Right ventricle myocardium inferior (tissue), 1 donor: Measurements from ENCODE around the gene AQP12B. TPM values are rescaled to one million over a fixed set of nuclear protein-coding genes. Genes with fewer than 3 reads are reported as not detected.
A peak's percentile ranks its signal among the peaks of the same experiment; 100 is the strongest.

Experiments
- ATAC-seq: fragments of 200-7000 bp; cut with Tn5 transposase; one replicate; pipeline ENCODE4 v1.9.1; 2020; ENCODE audit warnings: mild to moderate bottlenecking, moderate library complexity
- DNase-seq: peaks from one replicate; pipeline ENCODE4 v3.0.0; 2021; ENCODE audit errors: missing footprints
- intact Hi-C: fragments of 100-400 bp; cut with DNase I; formaldehyde crosslinking; loops from one replicate; pipeline ENCODE4 v1.11.0; 2022
- total RNA-seq: library from RNA; stranded (reverse); fragmentation: NEBNext Ultra II Directional; extraction: Animal tissue kit (Norgen Biotek cat#: 25700); gene quantifications from one replicate; pipeline ENCODE4 v1.2.1, GENCODE V29; 2021
- donor health status: DM: no; HTN: yes; CAD: no; lungs with severe emphysema.

AQP12B gene
- total RNA-seq, 1 donor from 2014 or later, result not detected

DNA sequence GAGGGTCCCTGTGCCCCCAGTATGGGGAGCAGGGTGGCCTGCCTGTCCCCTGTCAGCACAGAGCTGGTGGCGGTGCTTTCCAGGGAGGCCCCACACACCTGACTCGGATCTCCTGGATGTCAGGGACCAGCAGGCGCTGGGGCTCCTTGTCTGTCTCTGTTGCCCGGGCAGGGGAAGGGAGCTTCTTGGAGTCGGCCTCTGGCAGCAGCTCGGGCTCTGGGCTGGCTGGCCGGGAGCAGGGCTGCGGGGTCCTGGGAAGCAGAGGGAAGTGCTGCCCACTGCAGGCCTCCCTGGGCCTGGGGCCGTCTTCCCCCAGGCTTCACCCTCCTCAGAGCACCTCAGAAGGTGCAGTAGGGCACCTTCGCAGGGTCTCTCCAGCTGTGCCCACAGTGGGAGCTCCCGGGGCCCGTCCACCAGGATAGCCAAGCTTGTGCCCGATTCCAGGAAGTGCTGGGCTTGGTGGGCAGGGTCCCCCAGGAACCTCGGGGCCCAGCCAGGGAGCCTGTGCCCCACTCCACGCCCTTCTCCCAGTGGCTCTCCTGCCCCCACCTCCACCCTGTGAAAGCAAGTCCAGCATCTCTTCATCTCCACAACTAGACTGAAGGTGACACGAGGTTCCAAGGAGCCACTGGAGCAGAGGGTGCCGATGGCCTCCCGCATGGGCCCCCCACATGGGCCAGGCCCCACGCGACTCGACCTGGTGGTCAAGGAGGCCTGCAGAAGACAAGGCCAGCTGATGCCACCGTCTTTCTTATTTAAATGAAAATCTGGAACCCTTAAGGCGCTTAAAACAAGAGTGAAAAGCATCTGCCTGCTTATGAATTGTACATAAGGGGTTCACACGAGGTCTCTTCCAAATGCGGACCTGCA is 37.2 kb upstream of the AQP12B start:
- intact Hi-C loops, result no loop called here
- no peak for ATAC-seq
- DNase-seq, result peak; percentile 50

GRCh38 chr2:240718896-240719490 is 36.3 kb upstream of the AQP12B start:
- ATAC-seq, result no peak
- intact Hi-C loops, result no loop called here
- peak; percentile 68 for DNase-seq

GRCh38 chr2:240717681-240718581 is 35.2 kb upstream of the AQP12B start:
- intact Hi-C loops, result no loop called here
- peak; percentile 71 for DNase-seq

GRCh38 chr2:240717181-240717641 is 34.5 kb upstream of the AQP12B start:
- intact Hi-C loops, result no loop called here
- DNase-seq (peak; percentile 65), ATAC-seq (no peak)

More at GRCh38 chr2:240717681-240718581, 35.2 kb upstream of the AQP12B start:
- ATAC-seq, result no peak

DNA sequence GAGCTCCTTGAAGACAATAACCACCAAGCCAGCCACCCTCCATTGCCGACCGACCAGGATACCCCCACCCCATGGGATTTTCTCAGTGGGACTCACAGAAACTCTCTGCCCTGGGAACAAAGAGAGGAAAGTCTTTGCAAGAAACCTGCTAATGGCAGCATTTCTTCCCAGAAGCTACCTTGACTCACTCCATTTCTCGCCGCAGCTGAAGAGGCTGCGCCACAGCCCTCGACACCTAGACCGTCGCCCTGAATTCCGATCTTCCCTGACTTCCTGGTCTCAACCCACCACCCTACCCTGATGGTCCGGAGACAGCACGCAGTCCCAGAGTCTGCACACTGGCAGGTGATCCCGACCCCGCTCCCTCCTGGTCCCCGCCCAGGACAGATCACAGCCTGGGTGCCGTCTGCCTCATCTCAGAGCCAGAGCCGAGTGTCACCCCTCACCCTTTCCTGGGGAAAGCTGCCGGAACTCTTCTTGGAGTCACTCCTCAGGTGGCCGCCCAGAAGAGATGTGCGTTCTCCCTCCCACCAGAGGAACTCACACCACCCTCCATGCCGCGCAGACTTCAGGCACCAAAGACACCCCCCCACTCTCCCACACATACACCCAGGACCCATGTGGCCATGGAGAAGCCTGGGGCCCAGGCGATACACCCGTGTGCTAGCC is 33.6 kb upstream of the AQP12B start:
- intact Hi-C loops, result no loop called here
- no peak for ATAC-seq
- DNase-seq, result peak; percentile 27

- peak; percentile 27 for DNase-seq
- ATAC-seq, result no peak
- intact Hi-C loops, result no loop called here
Observed at GRCh38 chr2:240714747-240715725, 32.4 kb upstream of the AQP12B start.

DNA sequence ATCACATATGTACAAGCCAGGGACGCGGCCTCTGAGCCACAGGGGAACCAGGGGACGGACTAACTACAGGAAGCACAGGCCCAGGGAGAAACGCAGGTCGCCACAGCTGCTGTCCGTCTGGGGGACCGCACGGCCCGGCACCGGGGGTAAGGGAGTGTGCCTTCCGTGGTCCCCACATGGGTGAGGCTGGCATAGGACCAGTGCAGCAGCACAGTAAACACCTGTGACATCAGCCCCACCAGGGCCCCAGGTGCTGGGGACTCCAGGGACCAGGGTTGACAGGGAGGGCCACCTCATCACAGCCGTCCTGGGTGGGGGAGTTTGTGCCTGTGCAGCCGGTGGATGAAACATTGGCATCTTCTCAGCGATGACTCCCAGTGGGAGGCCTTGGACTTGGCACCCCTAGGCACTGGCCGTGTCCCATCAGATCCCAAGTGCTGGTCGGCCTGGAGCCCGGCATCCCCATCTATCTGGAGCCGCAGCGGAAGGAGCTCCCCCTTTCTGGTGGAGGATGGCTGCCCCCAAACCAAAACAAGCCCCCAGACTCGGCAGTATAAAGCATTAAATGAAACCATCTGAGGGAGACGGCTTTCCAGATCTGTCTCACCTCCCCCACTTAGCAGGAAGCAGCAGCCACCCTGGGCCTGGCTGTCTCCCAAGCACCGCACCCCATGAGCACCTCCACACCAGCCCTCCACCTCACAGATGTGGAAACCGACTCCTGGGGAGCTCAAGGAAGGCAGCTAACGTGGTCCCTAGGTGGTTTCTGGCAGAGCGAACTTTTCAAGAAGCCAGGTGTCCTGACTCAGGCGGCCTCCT is 31.5 kb upstream of the AQP12B start:
- intact Hi-C loops, result no loop called here
- DNase-seq, result peak; percentile 60
- ATAC-seq, result no peak

GRCh38 chr2:240713071-240713927 is 30.6 kb upstream of the AQP12B start:
- intact Hi-C loops, result no loop called here
- no peak for ATAC-seq
- DNase-seq, result peak; percentile 54

DNA sequence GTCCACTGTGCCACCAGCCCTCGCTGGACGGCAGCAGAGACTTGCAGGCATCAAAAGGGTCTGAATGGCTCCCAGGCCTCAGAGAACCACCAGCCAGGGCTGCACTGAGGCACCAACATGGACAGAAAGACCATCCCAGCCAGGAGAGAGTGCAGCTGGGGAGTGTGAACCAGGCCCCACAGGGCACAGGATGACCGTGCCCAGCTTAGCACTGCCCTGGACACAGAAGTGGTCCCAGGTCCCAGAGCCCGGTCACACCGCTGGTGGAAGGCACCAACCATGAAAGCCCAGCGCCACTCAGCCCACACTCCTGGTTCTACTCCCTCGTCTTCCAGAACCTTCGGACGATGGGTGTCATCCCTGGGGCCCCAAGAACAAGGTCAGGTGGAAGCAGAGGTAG is 29.4 kb upstream of the AQP12B start:
- DNase-seq, result peak; percentile 42
- no peak for ATAC-seq
- intact Hi-C loops, result no loop called here

DNA sequence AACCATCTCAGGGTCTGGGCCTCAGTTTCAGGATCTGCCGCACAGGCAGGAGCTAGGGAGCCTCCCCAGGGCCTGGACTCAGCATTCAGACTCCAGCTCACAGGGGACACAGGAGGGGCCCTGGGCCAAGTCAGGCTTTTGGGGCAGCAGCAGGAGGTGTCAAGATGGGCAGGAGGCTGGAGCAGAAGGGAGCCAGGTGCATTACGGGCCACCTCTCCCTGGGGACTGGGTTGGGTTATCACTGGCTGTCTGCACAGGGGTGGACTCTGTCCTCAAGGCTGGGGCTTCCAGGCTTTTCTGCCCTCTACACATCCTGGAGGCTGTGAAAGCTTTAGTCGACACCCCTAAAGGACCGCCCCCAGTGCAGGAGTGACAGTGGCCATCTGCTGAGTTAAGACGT is 29.0 kb upstream of the AQP12B start:
- ATAC-seq, result no peak
- DNase-seq, result peak; percentile 55
- intact Hi-C loops, result no loop called here

GRCh38 chr2:240711296-240711695 is 28.6 kb upstream of the AQP12B start:
- ATAC-seq (no peak), DNase-seq (peak; percentile 22)
- intact Hi-C loops, result no loop called here

GRCh38 chr2:240708457-240708856 is 25.8 kb upstream of the AQP12B start:
- ATAC-seq (no peak), DNase-seq (no peak)
- intact Hi-C loops, result loop anchor here (10.0 kb wide), 1 partner anchor 194 kb away; no protein-coding TSS in a partner anchor

DNA sequence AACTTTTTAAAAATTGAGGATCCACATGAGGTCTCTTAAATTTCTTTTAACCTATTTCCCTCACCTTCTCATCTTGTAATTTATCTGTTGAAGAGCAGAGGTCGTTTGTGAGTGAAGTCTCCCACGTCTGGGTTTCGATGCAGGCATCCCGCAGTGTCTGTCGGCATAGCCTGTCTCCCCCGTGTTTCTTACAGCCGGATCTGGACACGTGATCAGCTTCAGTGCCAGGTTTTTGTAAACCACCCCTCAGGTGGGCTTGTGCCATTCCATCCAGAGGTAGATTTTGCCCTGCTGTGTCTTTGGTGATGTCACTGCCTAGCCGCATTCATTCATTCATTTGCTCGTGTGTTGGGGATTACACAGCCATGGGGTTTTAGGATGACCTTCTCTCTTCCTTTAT is 25.1 kb upstream of the AQP12B start:
- DNase-seq, result peak; percentile 44
- ATAC-seq, result no peak
- intact Hi-C loops, result loop anchor here (10.0 kb wide), 1 partner anchor 193 kb away; no protein-coding TSS in a partner anchor

GRCh38 chr2:240707043-240707756 is 24.5 kb upstream of the AQP12B start:
- intact Hi-C loops, result loop anchor here (10.0 kb wide), 1 partner anchor 192 kb away; no protein-coding TSS in a partner anchor
- no peak for ATAC-seq
- DNase-seq, result peak; percentile 37

- DNase-seq (no peak), ATAC-seq (no peak)
- intact Hi-C loops, result loop anchor here (10.0 kb wide), 1 partner anchor 190 kb away; no protein-coding TSS in a partner anchor
Observed at GRCh38 chr2:240705204-240705791, 22.6 kb upstream of the AQP12B start.
